K562 (cell line): ENCODE results near the gene DYRK1B. TPM values are rescaled to one million over a fixed set of nuclear protein-coding genes. Genes with fewer than 3 reads are reported as not detected.

Experiments used
- ATAC-seq: fragments of 200-7000 bp; cut with Tn5 transposase; 3 replicates; pipeline ENCODE4 v1.9.1; 2020; ENCODE audit warnings: moderate library complexity
- BruUV-seq: library from RNA; stranded (reverse); fragments of 400-500 nt; replicated peaks from 2 replicates; lab custom pipeline; 2021; lab: Mats Ljungman, UMichigan
- CTCF ChIA-PET: fragments of 300-600 bp; formaldehyde crosslinking; extraction: SDS; loops from one replicate; lab custom pipeline; 2021; ENCODE audit warnings: low intra/inter-chr PET ratio; lab: Yijun Ruan, JAX
- POLR2A ChIA-PET: fragments of 300-600, 350-650 bp; sonication (Branson Sonifier 250); formaldehyde crosslinking; extraction: SDS; loops from one replicate; lab custom pipeline; 2021; ENCODE audit warnings: antibody characterized with exemption, inconsistent platforms; lab: Yijun Ruan, JAX
- DNase-seq, 4 experiments: peaks; one replicate each; pipeline versions ENCODE4 v3.0.0 to v3.0.0-alpha.2; 2011 to 2018; ENCODE audit warnings: low spot score in 3 of 4, mixed read lengths in 3 of 4; ENCODE audit errors: extremely low read depth in 1 of 4
- FAIRE-seq: peaks from 2 replicates; lab custom pipeline; 2011; peaks lifted over from hg19 to GRCh38; lab: Jason Lieb, UNC
- H2AFZ ChIP-seq: 2 replicates; pipeline ENCODE4 v1.6.0; 2011; ENCODE audit warnings: low read depth, low read length, control low read depth, inconsistent platforms
- H3K27ac ChIP-seq: fragments of 200-600 bp; 3 replicates; pipeline ENCODE4 v1.8.0; 2011; ENCODE audit warnings: low read depth, mild to moderate bottlenecking, control low read depth, inconsistent platforms, low read length, moderate library complexity, mixed read lengths; ENCODE audit errors: extremely low read depth
- H3K27me3 ChIP-seq, 2 experiments: fragments of 300-600 bp in 1 of 2; 2 replicates in 1 of 2; 3 replicates in 1 of 2; pipeline versions ENCODE4 v1.6.0 to v1.8.0; 2011; ENCODE audit warnings: inconsistent platforms in 2 of 2, low read length in 2 of 2, mild to moderate bottlenecking in 1 of 2, mixed read lengths in 1 of 2, moderate library complexity in 1 of 2; ENCODE audit not compliant: control insufficient read depth in 2 of 2, insufficient read depth in 2 of 2
- H3K36me3 ChIP-seq: fragments of 300-600 bp; 3 replicates; pipeline ENCODE4 v1.8.0; 2011; ENCODE audit warnings: mild to moderate bottlenecking, low read length, inconsistent platforms; ENCODE audit not compliant: control insufficient read depth, insufficient read depth
- H3K4me1 ChIP-seq, 2 experiments: fragments of 200-600 bp in 1 of 2; replicated peaks in 1 of 2; 2 replicates in 1 of 2; 3 replicates in 1 of 2; pipeline versions ENCODE4 v1.5.1 to v1.8.0; 2011; ENCODE audit warnings: inconsistent platforms in 2 of 2, low read length in 2 of 2, mild to moderate bottlenecking in 1 of 2, mixed read lengths in 1 of 2, moderate library complexity in 1 of 2; ENCODE audit not compliant: control insufficient read depth in 2 of 2, insufficient read depth in 2 of 2
- H3K4me2 ChIP-seq: 2 replicates; pipeline ENCODE4 v1.6.1; 2011; ENCODE audit warnings: low read length, control low read depth, inconsistent platforms, mixed read lengths; ENCODE audit not compliant: insufficient read depth
- H3K4me3 ChIP-seq: fragments of 200-600 bp; sonication (generic), shearing (Covaris generic); 2 replicates; pipeline ENCODE4 v1.5.1; 2016; ENCODE audit warnings: control low read depth, inconsistent platforms
- H3K79me2 ChIP-seq: fragments of 200-600 bp; 3 replicates; pipeline ENCODE4 v1.8.0; 2011; ENCODE audit warnings: low read length, inconsistent platforms; ENCODE audit not compliant: control insufficient read depth, insufficient read depth
- H3K9ac ChIP-seq, 2 experiments: 2 replicates each; pipeline versions ENCODE4 v1.6.0 to v1.6.1; 2011; ENCODE audit warnings: low read depth in 2 of 2, low read length in 2 of 2, control low read depth in 1 of 2, inconsistent platforms in 1 of 2, mild to moderate bottlenecking in 1 of 2, mixed read lengths in 1 of 2; ENCODE audit not compliant: insufficient read depth in 1 of 2
- H3K9me1 ChIP-seq: one replicate; pipeline ENCODE4 v1.6.0; 2011; ENCODE audit warnings: inconsistent platforms, mild to moderate bottlenecking, low read length, moderate library complexity; ENCODE audit not compliant: control insufficient read depth, insufficient read depth
- H3K9me3 ChIP-seq: replicated peaks from 2 replicates; pipeline ENCODE4 v1.5.1; 2011; ENCODE audit warnings: low read depth, low read length, inconsistent platforms; ENCODE audit not compliant: control insufficient read depth, insufficient read depth
- H4K20me1 ChIP-seq: replicated peaks from 2 replicates; pipeline ENCODE4 v1.6.1; 2011; ENCODE audit warnings: low read length, inconsistent platforms, mixed read lengths; ENCODE audit not compliant: control insufficient read depth, insufficient read depth
- KAT2B ChIP-seq: IDR thresholded peaks from one replicate; pipeline ENCODE4 v1.6.1; 2012; ENCODE audit warnings: low read depth, mild to moderate bottlenecking, control low read depth, inconsistent platforms, low read length, moderate library complexity
- MAFF ChIP-seq: IDR thresholded peaks from 2 replicates; pipeline ENCODE4 v1.6.1; 2012; ENCODE audit warnings: low read length, improper control_type of control experiment
- WGBS: fragments of 100-300 bp; shearing (Covaris generic); methylation state at CpG from one replicate; pipeline ENCODE4 v1.1.6; 2016; ENCODE audit warnings: low coverage, mixed read lengths; ENCODE audit not compliant: insufficient coverage; ENCODE audit errors: missing lambda C conversion rate; 5-methylcytosine and 5-hydroxymethylcytosine counted together
- in situ Hi-C: fragments of 300-500 bp; cut with MboI; formaldehyde crosslinking; loops from 4 replicates; pipeline ENCODE4 v1.15.0; 2018; ENCODE audit warnings: inconsistent platforms, mixed read lengths
- intact Hi-C: fragments of 100-400 bp; cut with micrococcal nuclease; formaldehyde crosslinking; loops from 2 replicates; pipeline ENCODE4 v1.14.2; 2022
- polyA plus RNA-seq, 8 experiments: library from polyadenylated mRNA; depleted of rRNA in 4 of 8; stranded (reverse) in 5 of 8; unstranded in 3 of 8; fragments of >200 nt; fragmentation: Nextera tagmentation in 2 of 8; fragmentation: Illumina TruSeq in 1 of 8; extraction: Ambion mirVana in 2 of 8; extraction: Trizol in 1 of 8; gene quantifications; 2 replicates each; pipeline versions ENCODE4 v1.2.1 to v1.2.3, GENCODE V29; 2011 to 2014; ENCODE audit warnings: inconsistent platforms in 1 of 8, missing spikeins in 1 of 8
- total RNA-seq, 7 experiments: library from RNA; depleted of rRNA in 6 of 7; stranded (reverse); fragments of >200 nt in 6 of 7; fragmentation: Illumina TruSeq in 2 of 7; extraction: Trizol in 2 of 7; gene quantifications; 2 replicates each; pipeline versions ENCODE4 v1.2.1 to v1.2.3, GENCODE V29; 2011 to 2021; ENCODE audit warnings: low replicate concordance in 1 of 7
- TF ChIP-seq, protein P1 (sequence below), 2 experiments: fragments of 150-350 bp in 1 of 2; IDR thresholded peaks; 2 replicates each; pipeline ENCODE4 v1.6.1; 2012 to 2016; ENCODE audit warnings: low read depth in 2 of 2, low read length in 2 of 2, mild to moderate bottlenecking in 1 of 2, moderate library complexity in 1 of 2
- TF ChIP-seq, protein P2 (sequence below), 3 experiments: IDR thresholded peaks in 2 of 3; conservative IDR thresholded peaks in 1 of 3; 2 replicates each; pipeline ENCODE4 v1.5.1; 2011 to 2012; ENCODE audit warnings: low read length in 3 of 3, mild to moderate bottlenecking in 3 of 3, control low read depth in 2 of 3, improper control_type of control experiment in 1 of 3, inconsistent platforms in 1 of 3, low read depth in 1 of 3, mixed read lengths in 1 of 3, moderate library complexity in 1 of 3; ENCODE audit not compliant: insufficient read depth in 2 of 3

Gene DYRK1B
- total and polyA plus RNA-seq, 9 of the 15 experiments (the other 6 are each of a cell fraction or from before 2014, with no cell fraction given): 0.91 to 5.2 (median 1.5) TPM; not detected in 2

DNA sequence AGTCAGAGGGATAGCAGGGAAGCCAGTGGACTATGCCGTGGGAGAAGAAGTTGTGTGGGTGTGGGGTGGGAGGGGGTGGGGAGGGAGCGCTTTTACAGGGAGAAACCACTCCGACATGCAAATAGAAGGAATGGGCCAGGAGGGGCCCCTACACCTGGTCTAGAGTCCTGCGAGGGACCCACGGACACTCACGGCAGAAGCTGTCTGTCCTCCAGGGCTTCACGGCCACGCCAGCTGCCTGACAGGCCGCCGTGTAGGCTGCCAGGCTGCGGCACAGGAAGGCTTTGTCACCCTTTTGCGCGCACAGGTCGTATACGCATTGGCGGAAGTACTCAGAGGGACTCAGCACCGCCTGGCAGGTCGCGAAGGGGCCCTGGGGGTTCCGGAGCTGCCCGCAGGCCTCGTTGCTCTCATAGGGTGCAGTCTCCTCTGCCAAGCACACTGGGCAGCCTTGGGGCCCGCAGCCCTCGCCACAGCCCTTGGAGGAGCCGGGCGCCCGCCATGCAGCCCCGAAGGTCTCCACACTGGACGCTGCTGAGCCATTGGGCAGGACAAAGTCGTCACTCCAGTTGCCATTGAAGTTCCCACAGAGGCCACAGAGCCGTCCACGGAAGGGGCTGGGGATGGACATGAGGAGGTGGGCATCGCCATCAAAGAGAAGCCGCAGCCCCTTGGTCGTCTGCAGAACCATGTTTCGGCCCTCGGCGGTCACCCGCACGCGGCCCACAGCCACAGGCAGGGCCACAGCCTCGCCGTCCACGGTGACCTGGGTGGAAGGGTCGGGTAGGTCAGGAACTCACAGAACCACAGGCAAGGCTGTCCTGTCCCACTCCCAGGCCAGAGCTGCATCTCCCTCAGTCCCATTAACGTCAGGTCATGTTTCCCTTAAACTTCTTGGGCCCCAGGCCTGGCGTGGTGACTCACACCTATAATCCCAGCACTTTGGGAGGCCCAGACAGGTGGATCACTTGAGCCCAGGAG is 38.2 kb upstream of the DYRK1B start:
- Histone ChIP-seq H3K79me2 (no peaks in the 10 kb centered on the region), H3K27ac (no peak overlapping the region), H4K20me1 (no peaks in the 10 kb centered on the region)
- BruUV-seq: no TSS peak
- POLR2A ChIA-PET: no interaction called here
- intact Hi-C loops: no loop called here
- TF ChIP-seq, protein P1, sequence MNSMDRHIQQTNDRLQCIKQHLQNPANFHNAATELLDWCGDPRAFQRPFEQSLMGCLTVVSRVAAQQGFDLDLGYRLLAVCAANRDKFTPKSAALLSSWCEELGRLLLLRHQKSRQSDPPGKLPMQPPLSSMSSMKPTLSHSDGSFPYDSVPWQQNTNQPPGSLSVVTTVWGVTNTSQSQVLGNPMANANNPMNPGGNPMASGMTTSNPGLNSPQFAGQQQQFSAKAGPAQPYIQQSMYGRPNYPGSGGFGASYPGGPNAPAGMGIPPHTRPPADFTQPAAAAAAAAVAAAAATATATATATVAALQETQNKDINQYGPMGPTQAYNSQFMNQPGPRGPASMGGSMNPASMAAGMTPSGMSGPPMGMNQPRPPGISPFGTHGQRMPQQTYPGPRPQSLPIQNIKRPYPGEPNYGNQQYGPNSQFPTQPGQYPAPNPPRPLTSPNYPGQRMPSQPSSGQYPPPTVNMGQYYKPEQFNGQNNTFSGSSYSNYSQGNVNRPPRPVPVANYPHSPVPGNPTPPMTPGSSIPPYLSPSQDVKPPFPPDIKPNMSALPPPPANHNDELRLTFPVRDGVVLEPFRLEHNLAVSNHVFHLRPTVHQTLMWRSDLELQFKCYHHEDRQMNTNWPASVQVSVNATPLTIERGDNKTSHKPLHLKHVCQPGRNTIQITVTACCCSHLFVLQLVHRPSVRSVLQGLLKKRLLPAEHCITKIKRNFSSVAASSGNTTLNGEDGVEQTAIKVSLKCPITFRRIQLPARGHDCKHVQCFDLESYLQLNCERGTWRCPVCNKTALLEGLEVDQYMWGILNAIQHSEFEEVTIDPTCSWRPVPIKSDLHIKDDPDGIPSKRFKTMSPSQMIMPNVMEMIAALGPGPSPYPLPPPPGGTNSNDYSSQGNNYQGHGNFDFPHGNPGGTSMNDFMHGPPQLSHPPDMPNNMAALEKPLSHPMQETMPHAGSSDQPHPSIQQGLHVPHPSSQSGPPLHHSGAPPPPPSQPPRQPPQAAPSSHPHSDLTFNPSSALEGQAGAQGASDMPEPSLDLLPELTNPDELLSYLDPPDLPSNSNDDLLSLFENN (IDR thresholded peaks at IDR 0.05; ENCODE audit: low read depth in 2 of 2, low read length in 2 of 2): no peak
- TF ChIP-seq KAT2B (no peak), MAFF (no peak)
- TF ChIP-seq, protein P2, sequence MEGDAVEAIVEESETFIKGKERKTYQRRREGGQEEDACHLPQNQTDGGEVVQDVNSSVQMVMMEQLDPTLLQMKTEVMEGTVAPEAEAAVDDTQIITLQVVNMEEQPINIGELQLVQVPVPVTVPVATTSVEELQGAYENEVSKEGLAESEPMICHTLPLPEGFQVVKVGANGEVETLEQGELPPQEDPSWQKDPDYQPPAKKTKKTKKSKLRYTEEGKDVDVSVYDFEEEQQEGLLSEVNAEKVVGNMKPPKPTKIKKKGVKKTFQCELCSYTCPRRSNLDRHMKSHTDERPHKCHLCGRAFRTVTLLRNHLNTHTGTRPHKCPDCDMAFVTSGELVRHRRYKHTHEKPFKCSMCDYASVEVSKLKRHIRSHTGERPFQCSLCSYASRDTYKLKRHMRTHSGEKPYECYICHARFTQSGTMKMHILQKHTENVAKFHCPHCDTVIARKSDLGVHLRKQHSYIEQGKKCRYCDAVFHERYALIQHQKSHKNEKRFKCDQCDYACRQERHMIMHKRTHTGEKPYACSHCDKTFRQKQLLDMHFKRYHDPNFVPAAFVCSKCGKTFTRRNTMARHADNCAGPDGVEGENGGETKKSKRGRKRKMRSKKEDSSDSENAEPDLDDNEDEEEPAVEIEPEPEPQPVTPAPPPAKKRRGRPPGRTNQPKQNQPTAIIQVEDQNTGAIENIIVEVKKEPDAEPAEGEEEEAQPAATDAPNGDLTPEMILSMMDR (IDR thresholded peaks at IDR 0.05 in 2 of 3, conservative IDR thresholded peaks at IDR 0.05 in 1 of 3; ENCODE audit: insufficient read depth in 2 of 3, low read depth in 1 of 3, low read length in 3 of 3): 0 out of 6 replicates have a peak, but pooled peaks of 1 of the 3 experiments have one; percentile 18
- TF ChIP-seq, all 486 proteins: peak for 1
- Histone ChIP-seq H3K4me1 (peaks cover 0 to 21% of the 10 kb centered on the region in 2 experiments; a peak in 2 of 5 replicates), H3K9me1 (peaks cover 3% of the 10 kb centered on the region), H3K4me3 (no peak overlapping the region), H2AFZ (no peak overlapping the region), H3K36me3 (no peaks in the 10 kb centered on the region), H3K4me2 (no peak overlapping the region), H3K9ac (peak overlapping the region in 1 of 2 experiments; percentile 64; a peak in 1 of 4 replicates), H3K9me3 (no peaks in the 10 kb centered on the region), H3K27me3 (peaks cover 15 to 57% of the 10 kb centered on the region in 2 experiments)
- in situ Hi-C loops: no loop called here
- CTCF ChIA-PET: no interaction called here
- 26% methylated on average over 36 of the region's 47 CpGs for WGBS
- DNase-seq (no peak), FAIRE-seq (no peak), ATAC-seq (peak; percentile 63)
